Activated T-cell treated with anti-CD3 and anti-CD28 coated beads, Interleukin-2, amount 50 U/mL, for 72 hours (primary cell): ENCODE results near the gene SDK1. TPM values are rescaled to one million over a fixed set of nuclear protein-coding genes. Genes with fewer than 3 reads are reported as not detected.

Experiments used
- ATAC-seq, 2 donors: fragments of 150-1000 bp; cut with Tn5 transposase; replicated peaks in 1 of 2; 2 replicates each; pipeline ENCODE4 v1.10.0; 2021; ENCODE audit warnings: moderate library complexity in 2 of 2, mild to moderate bottlenecking in 1 of 2
- DNase-seq, 2 donors: peaks; one replicate each; pipeline ENCODE4 v3.0.0; 2021 to 2022; ENCODE audit warnings: mixed read lengths in 1 of 2
- H3K27ac Mint-ChIP-seq: one replicate; pipeline ENCODE4 v1.8.0; 2022; ENCODE audit warnings: mild to moderate bottlenecking, moderate library complexity, mixed read lengths
- H3K27me3 Mint-ChIP-seq: one replicate; pipeline ENCODE4 v1.8.0; 2022; ENCODE audit warnings: low read depth, mixed read lengths
- H3K36me3 Mint-ChIP-seq, 2 donors: one replicate each; pipeline ENCODE4 v1.8.0; 2022; ENCODE audit warnings: mixed read lengths in 2 of 2, mild to moderate bottlenecking in 1 of 2; ENCODE audit not compliant: insufficient read depth in 2 of 2
- H3K4me1 Mint-ChIP-seq: one replicate; pipeline ENCODE4 v1.8.0; 2022; ENCODE audit warnings: low read depth, mixed read lengths
- H3K4me3 Mint-ChIP-seq, 2 donors: one replicate each; pipeline ENCODE4 v1.8.0; 2022; ENCODE audit warnings: mild to moderate bottlenecking in 2 of 2, mixed read lengths in 2 of 2, moderate library complexity in 2 of 2
- H3K9me3 Mint-ChIP-seq, 2 donors: one replicate each; pipeline ENCODE4 v1.8.0; 2022; ENCODE audit warnings: mixed read lengths in 2 of 2
- total RNA-seq, 2 donors: library from RNA; stranded (reverse); gene quantifications; one replicate each; pipeline ENCODE4 v1.2.3, GENCODE V29; 2022

SDK1 gene
- total RNA-seq, 2 donors from 2014 or later, result 6.1 to 6.3 TPM

DNA sequence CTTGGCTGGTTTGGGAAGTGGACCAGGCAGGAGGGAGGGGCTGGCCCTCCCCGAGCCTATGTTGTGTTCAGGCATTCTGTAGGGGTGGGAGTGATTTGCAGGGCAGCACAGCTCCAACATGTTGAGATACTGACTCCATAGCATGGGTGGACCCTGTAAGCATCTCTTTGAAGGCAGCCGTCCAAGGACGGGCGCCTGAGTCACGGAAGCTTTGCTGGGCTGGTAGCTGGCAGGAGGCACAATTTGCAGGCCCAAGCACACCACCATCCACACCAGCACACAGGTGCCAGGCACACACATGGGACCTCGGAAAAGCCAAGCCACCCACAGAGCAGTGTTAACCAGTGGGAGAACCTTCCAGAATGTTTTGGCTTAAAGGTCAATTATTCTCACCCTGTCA, 875.9 kb downstream of the SDK1 start:
- H3K36me3 Mint-ChIP-seq, result no peaks in the 10 kb centered on the region
- no peaks in the 10 kb centered on the region for H3K4me1 Mint-ChIP-seq

DNA sequence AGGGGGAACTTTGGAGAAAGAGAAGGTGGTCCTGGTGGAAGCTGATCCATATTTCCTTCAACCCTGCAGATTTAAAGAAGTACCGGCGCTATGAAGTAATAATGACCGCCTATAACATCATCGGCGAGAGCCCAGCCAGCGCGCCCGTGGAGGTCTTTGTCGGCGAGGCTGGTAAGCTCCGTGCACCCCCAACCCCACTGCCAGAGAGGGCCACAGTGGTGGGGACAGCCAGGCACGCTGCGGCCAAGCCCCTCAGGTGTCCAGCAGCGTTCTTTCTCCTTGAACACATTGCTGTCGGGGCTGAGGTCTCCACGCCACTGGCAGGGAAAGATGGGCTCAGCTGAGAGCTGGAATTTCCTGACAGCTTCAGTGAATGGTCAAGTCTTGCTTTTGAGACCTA, 877.4 kb downstream of the SDK1 start:
- Mint-ChIP-seq H3K36me3 (no peaks in the 10 kb centered on the region), H3K9me3 (no peaks in the 10 kb centered on the region), H3K27ac (no peak overlapping the region), H3K4me1 (no peaks in the 10 kb centered on the region), H3K4me3 (no peak overlapping the region), H3K27me3 (no peaks in the 10 kb centered on the region)
- DNase-seq (no peak), ATAC-seq (no peak)

More for the DNA sequence above, 875.9 kb downstream of the SDK1 start:
- H3K9me3 Mint-ChIP-seq, result no peaks in the 10 kb centered on the region
- DNase-seq, result no peak
- no peak overlapping the region for H3K4me3 Mint-ChIP-seq
- H3K27me3 Mint-ChIP-seq, result no peaks in the 10 kb centered on the region
- no peak for ATAC-seq
- H3K27ac Mint-ChIP-seq, result no peak overlapping the region

DNA sequence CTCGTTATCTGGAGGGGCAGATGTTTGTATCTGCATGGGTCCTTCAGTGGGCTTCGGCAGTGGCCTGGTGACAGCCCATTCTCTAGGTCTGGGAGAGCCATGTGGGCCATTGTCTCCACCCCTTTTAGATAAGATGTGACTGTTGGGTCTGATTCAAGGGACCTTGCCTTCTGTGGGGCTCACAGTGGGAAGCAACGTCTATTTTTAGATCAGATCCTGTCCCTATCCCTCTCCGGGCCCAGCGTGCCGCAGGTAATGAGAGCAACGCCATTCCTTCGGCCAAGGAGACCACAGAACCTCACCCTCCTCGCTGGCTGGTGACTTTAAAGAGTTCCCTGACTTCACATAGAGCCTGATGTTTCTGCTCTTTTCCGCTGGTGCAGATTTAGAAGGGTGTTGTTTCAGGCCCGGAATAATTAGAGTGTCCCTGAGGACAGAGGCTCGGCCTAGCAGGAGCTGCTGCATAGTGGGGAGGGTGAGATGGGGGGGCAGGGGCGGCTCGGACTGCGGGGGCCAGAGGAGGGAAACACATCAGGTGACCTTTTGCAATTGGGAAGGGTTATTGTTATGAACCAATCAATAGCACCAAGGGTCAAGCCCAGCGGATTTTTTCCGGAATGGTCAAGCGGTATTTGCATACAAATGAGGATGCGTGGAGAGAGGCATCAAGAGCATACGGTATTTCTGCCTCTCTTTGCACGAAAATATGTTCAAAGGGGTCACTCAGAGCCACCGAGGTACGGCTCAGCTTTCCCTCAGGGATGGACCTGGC, 878.0 kb downstream of the SDK1 start:
- H3K9me3 Mint-ChIP-seq, result no peaks in the 10 kb centered on the region
- no peaks in the 10 kb centered on the region for H3K27me3 Mint-ChIP-seq
- no peaks in the 10 kb centered on the region for H3K36me3 Mint-ChIP-seq
- H3K4me3 Mint-ChIP-seq, result no peak overlapping the region
- no peak for ATAC-seq
- no peaks in the 10 kb centered on the region for H3K4me1 Mint-ChIP-seq
- no peak for DNase-seq
- H3K27ac Mint-ChIP-seq, result no peak overlapping the region

DNA sequence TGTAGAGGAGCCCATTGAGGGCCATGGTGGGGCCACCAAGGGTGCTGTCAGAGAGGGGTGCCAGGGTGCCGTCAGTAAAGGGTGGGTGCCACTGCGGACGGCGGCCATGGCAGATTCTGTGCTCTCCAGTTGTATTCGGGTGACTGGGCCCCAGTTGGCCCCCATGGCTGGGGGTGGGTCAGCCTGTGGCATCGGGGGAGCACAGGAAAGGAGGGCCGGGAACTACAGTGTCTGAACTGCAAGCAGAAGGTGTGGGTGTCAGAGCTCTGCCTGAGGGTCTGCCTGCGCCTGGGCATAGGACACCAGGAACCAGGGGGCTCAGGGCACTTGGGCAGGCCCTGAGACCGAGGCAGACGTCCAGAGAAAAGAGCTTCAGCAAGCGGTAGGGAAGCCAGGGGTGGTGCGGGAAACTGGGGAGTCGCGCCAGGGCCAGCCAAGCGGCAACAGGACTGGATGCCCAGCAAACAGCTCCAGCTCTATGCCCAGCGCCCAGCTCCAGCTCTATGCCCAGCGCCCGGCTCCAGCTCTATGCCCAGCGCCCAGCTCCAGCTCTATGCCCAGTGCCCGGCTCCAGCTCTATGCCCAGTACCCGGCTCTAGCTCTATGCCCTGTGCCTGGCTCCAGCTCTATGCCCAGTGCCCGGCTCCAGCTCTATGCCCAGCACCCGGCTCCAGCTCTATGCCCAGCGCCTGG, 878.8 kb downstream of the SDK1 start:
- Mint-ChIP-seq H3K27me3 (no peaks in the 10 kb centered on the region), H3K4me1 (no peaks in the 10 kb centered on the region), H3K36me3 (no peaks in the 10 kb centered on the region), H3K9me3 (no peaks in the 10 kb centered on the region), H3K4me3 (no peak overlapping the region), H3K27ac (no peak overlapping the region)
- ATAC-seq, result no peak
- DNase-seq, result no peak

DNA sequence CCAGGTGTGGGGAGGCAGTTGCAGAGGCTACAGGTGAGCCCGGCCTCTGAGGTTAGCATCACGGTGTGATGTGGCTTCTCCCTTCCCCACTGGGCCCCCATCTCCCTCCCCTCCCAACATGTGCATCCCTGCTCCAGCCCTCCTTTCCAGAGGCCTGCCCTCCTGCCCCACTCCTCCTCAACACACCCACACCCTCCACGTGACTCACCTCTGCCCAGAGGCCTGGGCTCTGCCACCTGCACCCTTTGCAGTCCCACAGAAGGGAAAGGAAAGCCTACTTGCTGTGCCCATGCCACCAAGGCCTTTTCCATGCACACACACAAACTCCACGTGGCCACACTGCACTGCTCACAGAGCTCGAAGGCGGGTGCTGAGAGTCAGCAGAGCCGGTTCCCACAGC, 880.4 kb downstream of the SDK1 start:
- H3K4me3 Mint-ChIP-seq, result no peak overlapping the region
- DNase-seq, result no peak
- no peaks in the 10 kb centered on the region for H3K27me3 Mint-ChIP-seq
- no peaks in the 10 kb centered on the region for H3K9me3 Mint-ChIP-seq
- no peaks in the 10 kb centered on the region for H3K36me3 Mint-ChIP-seq
- no peaks in the 10 kb centered on the region for H3K4me1 Mint-ChIP-seq
- no peak overlapping the region for H3K27ac Mint-ChIP-seq
- ATAC-seq, result no peak

DNA sequence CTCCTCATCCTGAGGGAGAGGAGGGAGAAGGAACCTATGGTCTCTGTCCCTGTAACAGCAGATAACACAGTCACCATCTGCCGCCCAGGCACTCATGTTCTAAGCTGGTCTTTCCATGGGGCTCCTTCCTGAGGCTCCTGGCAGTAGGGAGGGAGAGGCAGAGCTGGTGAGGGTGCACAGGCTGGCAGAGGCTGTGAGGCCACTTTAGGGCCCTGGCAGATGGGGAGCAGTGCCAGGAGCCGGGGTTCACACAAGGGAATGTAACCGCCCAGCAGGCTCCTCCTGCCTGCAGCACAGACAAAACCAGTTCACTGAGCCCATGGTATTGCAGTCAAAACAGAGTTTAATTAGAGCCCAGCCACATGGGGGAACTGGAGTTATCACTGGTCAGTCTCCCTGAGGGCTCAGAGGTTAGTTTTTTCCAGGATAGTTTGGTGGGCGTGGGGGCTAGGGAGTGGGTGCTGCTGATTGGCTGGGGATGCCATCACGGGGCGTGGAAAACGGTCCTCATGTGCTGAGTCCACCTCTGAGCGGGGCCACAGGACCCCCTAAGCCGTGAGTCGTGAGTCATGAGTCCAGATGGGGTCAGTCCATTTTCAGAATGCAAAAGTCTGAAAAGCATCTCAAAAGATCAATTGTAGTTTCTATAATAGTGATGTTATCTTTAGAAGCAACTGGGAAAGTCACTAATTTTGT, 881.7 kb downstream of the SDK1 start:
- H3K4me3 Mint-ChIP-seq, result no peak overlapping the region

DNA sequence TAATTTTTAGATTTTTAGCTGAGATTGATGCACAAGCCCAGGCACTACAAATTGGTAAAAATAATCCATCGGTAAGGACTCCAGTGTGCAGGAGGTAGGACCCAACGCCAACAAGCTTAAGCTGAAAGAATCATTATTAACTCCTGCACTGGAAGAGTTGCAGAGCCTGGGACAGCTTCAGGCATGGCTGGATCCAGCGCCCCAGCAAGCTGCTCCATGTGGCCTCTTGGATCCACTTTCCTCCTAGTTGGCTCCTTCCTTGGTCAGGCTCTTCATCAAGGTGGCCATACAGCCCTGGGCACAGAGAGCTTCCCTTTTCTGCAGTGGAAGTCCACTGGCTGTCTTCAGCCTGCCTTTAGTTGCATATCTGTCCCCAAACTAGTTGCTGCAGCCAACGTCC, 883.6 kb downstream of the SDK1 start:
- DNase-seq, result no peak
- Mint-ChIP-seq H3K36me3 (no peaks in the 10 kb centered on the region), H3K27me3 (no peaks in the 10 kb centered on the region), H3K4me3 (no peak overlapping the region), H3K4me1 (no peaks in the 10 kb centered on the region), H3K27ac (no peak overlapping the region), H3K9me3 (no peaks in the 10 kb centered on the region)
- ATAC-seq, result no peak

More for the DNA sequence above, 881.7 kb downstream of the SDK1 start:
- H3K4me1 Mint-ChIP-seq, result no peaks in the 10 kb centered on the region
- no peaks in the 10 kb centered on the region for H3K27me3 Mint-ChIP-seq
- no peaks in the 10 kb centered on the region for H3K36me3 Mint-ChIP-seq
- DNase-seq (no peak), ATAC-seq (no peak)
- no peaks in the 10 kb centered on the region for H3K9me3 Mint-ChIP-seq
- H3K27ac Mint-ChIP-seq, result no peak overlapping the region

DNA sequence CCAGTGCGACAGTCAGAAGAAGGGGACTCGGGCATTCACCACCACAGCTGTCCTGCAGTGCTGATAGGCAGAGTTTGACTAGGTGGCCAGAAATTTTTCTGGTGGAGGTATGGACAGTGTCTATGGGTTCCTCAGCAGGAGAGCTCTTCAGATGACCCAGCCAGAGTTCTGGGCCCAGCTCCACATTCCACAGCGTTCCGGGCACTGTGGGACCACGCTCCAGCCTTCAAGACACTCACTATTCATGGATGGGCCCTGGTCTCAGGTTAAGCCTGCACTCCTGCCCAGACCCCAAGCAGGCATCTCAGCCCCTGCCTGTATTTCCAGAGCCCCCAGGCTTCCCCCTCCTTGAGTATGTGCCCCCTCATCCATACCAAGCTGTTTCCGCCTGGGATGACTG, 884.1 kb downstream of the SDK1 start:
- H3K36me3 Mint-ChIP-seq, result no peaks in the 10 kb centered on the region
- ATAC-seq, result no peak
- H3K27me3 Mint-ChIP-seq, result no peaks in the 10 kb centered on the region
- no peaks in the 10 kb centered on the region for H3K9me3 Mint-ChIP-seq
- no peak overlapping the region for H3K27ac Mint-ChIP-seq
- H3K4me3 Mint-ChIP-seq, result no peak overlapping the region
- no peaks in the 10 kb centered on the region for H3K4me1 Mint-ChIP-seq
- no peak for DNase-seq

DNA sequence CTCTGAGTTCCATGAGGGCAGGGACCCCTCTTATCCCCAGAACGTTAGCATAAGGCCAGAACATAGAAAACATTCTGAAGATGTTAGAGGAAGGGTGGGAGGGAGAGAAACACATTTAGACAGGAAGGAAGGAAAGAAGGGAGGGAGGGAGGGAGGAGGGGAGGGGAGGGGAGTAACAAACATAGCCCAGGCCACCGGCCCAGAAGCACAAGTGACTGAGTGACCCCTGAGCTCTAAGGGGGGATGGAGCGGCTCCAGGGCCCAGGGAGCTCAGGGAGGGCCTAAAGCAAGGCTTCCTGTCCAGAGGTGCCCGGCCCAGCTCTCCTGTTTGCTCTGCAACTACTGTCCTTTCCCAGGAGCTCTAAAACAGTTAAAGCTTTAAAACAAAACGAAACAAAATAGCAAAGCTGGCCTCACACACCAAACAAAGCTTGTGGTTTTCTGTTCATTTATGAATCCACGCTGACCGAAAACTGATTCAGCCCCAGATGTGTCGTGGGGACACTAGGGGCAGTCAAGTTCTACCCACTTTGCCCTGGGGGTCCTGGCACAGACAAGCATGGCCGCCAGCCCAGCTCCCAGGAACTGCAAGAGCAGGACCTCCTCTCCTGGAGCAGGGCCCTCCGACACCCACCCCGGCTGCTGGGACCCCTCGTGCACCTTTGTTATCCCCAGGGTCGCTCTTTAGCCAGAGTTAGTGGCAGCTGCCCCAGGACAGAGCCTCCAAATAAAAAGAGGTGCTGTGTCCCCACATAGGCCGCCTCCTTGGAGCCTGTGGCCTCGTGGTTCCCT, 884.9 kb downstream of the SDK1 start:
- ATAC-seq, result no peak
- Mint-ChIP-seq H3K27me3 (no peaks in the 10 kb centered on the region), H3K9me3 (no peaks in the 10 kb centered on the region), H3K27ac (no peak overlapping the region), H3K36me3 (no peaks in the 10 kb centered on the region), H3K4me1 (no peaks in the 10 kb centered on the region), H3K4me3 (no peak overlapping the region)
- no peak for DNase-seq

DNA sequence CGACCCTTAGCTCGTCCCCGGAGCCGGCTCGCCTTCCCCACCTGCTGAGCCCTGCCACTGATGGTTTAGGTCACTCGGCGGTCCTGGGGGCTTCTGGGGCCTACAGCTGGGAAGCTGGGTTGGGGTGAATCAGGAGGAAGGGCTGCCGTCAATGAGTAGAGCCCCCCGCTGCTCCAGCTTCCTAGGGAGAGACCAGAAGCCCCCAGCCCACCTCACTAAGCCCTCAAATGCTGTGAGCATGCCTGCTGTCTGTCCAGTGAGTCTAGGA, 885.4 kb downstream of the SDK1 start:
- Mint-ChIP-seq H3K4me3 (no peak overlapping the region), H3K4me1 (no peaks in the 10 kb centered on the region), H3K9me3 (no peaks in the 10 kb centered on the region), H3K27ac (no peak overlapping the region), H3K27me3 (no peaks in the 10 kb centered on the region), H3K36me3 (no peaks in the 10 kb centered on the region)
- ATAC-seq (no peak), DNase-seq (no peak)

DNA sequence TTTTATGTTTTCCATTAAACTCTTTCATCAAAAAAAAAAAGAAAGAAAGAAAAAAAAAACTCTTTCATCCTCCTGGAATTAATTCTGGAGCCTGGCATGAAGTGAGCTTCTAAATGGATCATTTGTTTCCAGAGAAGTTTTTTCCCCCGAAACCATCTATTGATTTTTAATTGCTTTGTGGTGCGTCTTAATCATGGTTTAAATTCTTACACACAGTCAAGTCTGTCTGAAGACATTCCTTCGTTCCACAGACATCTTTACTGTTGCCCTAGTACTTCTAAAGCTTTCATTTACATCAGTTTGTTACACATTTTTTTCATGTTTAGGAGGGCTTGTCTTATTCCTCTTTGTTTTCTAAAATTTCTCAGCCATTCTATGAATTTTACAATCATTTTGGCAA, 887.6 kb downstream of the SDK1 start:
- H3K4me3 Mint-ChIP-seq, result no peak overlapping the region
- H3K4me1 Mint-ChIP-seq, result no peaks in the 10 kb centered on the region
- H3K36me3 Mint-ChIP-seq, result no peaks in the 10 kb centered on the region
- no peak for DNase-seq
- ATAC-seq, result no peak
- H3K27me3 Mint-ChIP-seq, result no peaks in the 10 kb centered on the region
- H3K27ac Mint-ChIP-seq, result no peak overlapping the region
- no peaks in the 10 kb centered on the region for H3K9me3 Mint-ChIP-seq

DNA sequence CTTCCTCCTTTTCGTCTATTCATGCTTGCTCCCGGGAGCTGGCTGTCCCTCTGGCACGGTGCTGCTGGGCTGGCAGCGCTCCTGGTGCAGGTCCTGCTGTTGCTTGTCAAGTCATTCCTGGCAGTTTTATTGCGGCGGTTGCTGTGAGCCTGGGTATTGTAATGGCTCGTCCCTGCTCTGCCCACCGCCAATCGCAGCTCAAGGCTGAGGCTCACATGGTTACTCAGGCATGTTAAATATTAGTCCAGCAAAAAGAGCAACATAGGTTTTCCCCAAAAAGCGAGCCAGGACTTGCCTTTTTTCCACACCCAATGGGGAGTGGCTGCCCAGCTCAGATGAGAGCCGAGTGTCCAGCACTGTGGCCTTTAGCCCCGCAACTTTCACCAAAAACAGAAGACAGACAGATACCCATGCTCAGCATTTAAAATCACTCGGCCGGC, 888.1 kb downstream of the SDK1 start:
- ATAC-seq (no peak), DNase-seq (no peak)
- Mint-ChIP-seq H3K4me1 (no peaks in the 10 kb centered on the region), H3K27ac (no peak overlapping the region), H3K36me3 (no peaks in the 10 kb centered on the region), H3K27me3 (no peaks in the 10 kb centered on the region), H3K9me3 (no peaks in the 10 kb centered on the region), H3K4me3 (no peak overlapping the region)
